ENCODE results near the gene STIL. TPM values are rescaled to one million over a fixed set of nuclear protein-coding genes. Genes with fewer than 3 reads are reported as not detected.
"Not testable (repeated sequence)": the region's sequence is repeated elsewhere in the genome, so short reads cannot be mapped to it uniquely, and the experiment has no call there.

Gene STIL
- total RNA-seq, 1 donor from 2014 or later: 12.4 TPM

DNA sequence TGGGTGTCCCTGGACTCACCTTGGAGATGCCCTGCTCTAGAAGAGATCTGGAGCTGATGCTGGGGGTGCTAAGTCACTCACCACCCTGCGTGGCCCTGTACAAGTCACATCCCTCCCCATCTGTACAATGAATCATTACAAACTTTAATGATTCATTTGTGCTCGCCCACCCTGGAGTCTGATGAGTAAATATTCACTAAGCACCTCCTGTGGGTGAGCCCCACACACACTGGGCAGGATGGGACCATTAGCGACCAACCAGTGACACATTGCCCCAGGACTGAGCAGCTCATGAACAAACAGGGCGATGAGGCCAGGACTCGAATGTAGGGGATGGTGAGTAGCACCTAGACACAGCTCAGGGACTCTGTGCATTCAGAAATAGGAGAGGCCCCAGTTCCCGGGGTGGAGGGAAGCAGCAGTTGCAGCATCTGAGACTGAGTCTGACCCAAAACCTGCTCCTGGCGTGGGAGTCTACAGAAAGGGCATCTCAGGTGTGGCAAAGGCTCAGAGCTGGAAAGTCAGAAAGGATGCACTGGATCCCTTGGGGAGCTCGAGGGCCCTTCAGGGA lies 106.1 kb downstream of the STIL start:
- peaks cover 70% of the 10 kb centered on the region for H3K27me3 Mint-ChIP-seq (ENCODE audit: low read depth)
- H3K4me3 Mint-ChIP-seq: no peak overlapping the region
- peaks cover 11% of the 10 kb centered on the region for H3K9me3 Mint-ChIP-seq
- H3K36me3 Mint-ChIP-seq: no peaks in the 10 kb centered on the region
- TF ChIP-seq, protein P1, sequence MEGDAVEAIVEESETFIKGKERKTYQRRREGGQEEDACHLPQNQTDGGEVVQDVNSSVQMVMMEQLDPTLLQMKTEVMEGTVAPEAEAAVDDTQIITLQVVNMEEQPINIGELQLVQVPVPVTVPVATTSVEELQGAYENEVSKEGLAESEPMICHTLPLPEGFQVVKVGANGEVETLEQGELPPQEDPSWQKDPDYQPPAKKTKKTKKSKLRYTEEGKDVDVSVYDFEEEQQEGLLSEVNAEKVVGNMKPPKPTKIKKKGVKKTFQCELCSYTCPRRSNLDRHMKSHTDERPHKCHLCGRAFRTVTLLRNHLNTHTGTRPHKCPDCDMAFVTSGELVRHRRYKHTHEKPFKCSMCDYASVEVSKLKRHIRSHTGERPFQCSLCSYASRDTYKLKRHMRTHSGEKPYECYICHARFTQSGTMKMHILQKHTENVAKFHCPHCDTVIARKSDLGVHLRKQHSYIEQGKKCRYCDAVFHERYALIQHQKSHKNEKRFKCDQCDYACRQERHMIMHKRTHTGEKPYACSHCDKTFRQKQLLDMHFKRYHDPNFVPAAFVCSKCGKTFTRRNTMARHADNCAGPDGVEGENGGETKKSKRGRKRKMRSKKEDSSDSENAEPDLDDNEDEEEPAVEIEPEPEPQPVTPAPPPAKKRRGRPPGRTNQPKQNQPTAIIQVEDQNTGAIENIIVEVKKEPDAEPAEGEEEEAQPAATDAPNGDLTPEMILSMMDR (IDR thresholded peaks at IDR 0.05; ENCODE audit: unreplicated experiment): no peak
- no peaks in the 10 kb centered on the region for H3K4me1 Mint-ChIP-seq
- no peak for DNase-seq (ENCODE audit: low spot score in 2 of 2, unreplicated experiment in 2 of 2)
- no peak overlapping the region for H3K27ac Mint-ChIP-seq

DNA sequence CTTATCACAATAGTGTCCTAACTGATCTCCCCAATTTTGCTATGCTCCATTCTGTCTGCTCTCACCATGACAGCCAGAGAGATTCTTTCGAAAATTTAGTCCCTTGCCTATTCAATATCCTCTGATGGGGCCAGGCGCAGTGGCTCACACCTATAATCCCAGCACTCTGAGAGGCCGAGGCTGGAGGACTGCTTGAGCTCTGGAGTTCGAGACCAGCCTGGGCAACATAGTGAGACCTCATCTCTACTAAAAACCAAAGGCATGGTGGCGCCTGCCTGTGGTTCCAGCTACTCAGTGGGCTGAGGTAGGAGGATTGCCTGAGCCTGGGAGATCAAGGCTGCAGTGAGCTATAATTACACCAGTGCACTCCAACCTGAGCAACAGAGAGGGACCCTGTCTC lies 108.0 kb downstream of the STIL start:
- Mint-ChIP-seq H3K27ac (no peak overlapping the region), H3K27me3 (ENCODE audit: low read depth) (peaks cover 77% of the 10 kb centered on the region), H3K9me3 (peaks cover 11% of the 10 kb centered on the region), H3K4me3 (no peak overlapping the region), H3K4me1 (peaks cover 4% of the 10 kb centered on the region), H3K36me3 (no peaks in the 10 kb centered on the region)
- TF ChIP-seq, protein P1 (IDR thresholded peaks at IDR 0.05; ENCODE audit: unreplicated experiment): no peak
- no peak for DNase-seq (ENCODE audit: low spot score in 2 of 2, unreplicated experiment in 2 of 2)

DNA sequence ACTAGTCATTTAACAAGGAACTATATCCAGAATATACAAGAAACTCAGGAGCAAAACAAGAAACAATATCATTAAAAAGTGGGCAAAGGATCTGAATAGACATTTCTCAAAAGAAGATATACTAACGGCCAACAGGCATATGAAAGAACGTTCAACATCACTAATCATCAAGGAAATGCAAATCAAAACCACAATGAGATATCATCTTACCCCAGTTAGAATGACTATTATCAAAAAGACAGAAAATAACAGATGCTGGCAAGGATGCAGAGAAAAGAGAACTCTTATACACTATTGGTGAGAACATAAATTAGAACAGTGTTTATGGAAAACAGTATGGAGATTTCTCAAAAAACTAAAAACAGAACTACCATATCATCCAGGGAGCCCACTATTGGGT lies 110.4 kb downstream of the STIL start:
- Mint-ChIP-seq H3K9me3 (peaks cover 11% of the 10 kb centered on the region), H3K27me3 (ENCODE audit: low read depth) (peaks cover 74% of the 10 kb centered on the region)
- H3K27ac Mint-ChIP-seq; H3K36me3 Mint-ChIP-seq; DNase-seq (ENCODE audit: low spot score in 2 of 2, unreplicated experiment in 2 of 2); H3K4me1 Mint-ChIP-seq; H3K4me3 Mint-ChIP-seq: not testable (repeated sequence)

DNA sequence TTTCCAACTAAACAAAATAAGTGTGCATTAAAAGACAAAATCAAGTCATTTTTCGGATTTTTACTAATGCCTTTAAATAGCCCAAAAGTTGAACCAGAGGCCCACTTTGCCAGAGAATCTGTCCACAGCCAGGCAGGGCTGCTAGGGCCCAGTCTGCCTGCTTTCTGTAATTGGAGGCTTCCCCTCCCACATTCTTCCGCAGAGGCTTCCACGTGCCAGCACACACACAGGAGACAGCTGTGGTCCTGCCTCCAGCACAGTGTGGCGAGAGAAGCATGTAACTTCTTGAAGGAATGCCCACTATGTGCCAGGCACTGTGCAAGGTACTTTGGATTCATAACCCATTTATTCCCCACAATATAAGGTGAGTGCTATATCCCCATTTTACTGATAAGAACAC lies 112.8 kb downstream of the STIL start:
- TF ChIP-seq, protein P1 (IDR thresholded peaks at IDR 0.05; ENCODE audit: unreplicated experiment): no peak
- no peak overlapping the region for H3K4me3 Mint-ChIP-seq
- peaks cover 6% of the 10 kb centered on the region for H3K4me1 Mint-ChIP-seq
- peaks cover 11% of the 10 kb centered on the region for H3K9me3 Mint-ChIP-seq
- H3K27ac Mint-ChIP-seq: no peak overlapping the region
- DNase-seq (ENCODE audit: low spot score in 2 of 2, unreplicated experiment in 2 of 2): no peak
- H3K27me3 Mint-ChIP-seq (ENCODE audit: low read depth): peaks cover 65% of the 10 kb centered on the region
- H3K36me3 Mint-ChIP-seq: no peaks in the 10 kb centered on the region

Other genes starting within 250 kb of the STIL start
- gene CYP4Z1, start 246.9 kb downstream of the STIL start, total RNA-seq: not detected in 3 replicates
- gene CYP4A22, start 176.7 kb downstream of the STIL start, total RNA-seq: not detected in 3 replicates
- not detected in 3 replicates for gene PDZK1IP1, start 124.1 kb downstream of the STIL start, total RNA-seq
- 0.09 to 0.24 TPM in 2 of 3 replicates, not detected in the other for gene TAL1, start 81.9 kb downstream of the STIL start, total RNA-seq
- gene CMPK1, start 19.6 kb upstream of the STIL start, total RNA-seq: 36.9 to 41.2 TPM (median 39.2 TPM) in 3 replicates
- not detected in 3 replicates for gene FOXE3, start 102.1 kb upstream of the STIL start, total RNA-seq
- gene FOXD2, start 123.9 kb upstream of the STIL start, total RNA-seq: 0.60 to 0.98 TPM (median 0.77 TPM) in 3 replicates

All from mesothelial cell of epicardium (in vitro differentiated cells).